NCI-H2227 treated with DMSO at 0.1 percent for 48 hours (cell line): ENCODE data around the gene ARL5C.

Source experiments
- DNase-seq: peaks from one replicate; lab custom pipeline; 2025; lab: John Stamatoyannopoulos, UW

ARL5C gene

GRCh38 chr17:39165841-39166349 is at the start of gene ARL5C:
Gene ARL5C (minus strand): TSS chr17:39166161. CDS start chr17:39165760, 401 bp downstream.
- no peak for DNase-seq

DNA sequence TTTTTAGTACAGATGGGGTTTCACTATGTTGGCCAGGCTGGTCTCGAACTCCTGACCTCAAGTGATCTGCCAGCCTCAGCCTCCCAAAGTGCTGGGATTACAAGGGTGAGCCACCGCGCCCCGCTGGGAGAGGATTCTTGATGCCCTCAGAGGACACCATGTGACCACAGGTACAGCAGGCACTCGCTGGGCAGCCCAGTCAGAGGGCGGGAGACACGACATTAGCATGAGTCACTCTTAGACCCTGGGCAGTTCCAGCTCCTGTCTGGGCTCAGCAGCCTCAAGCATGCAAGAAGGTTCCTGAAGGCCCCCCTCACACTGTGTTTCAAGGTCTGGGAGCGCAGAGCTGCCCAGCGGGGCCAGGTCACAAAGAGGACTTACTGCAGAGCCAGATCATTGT is 47.9 kb upstream of the ARL5C start:
- DNase-seq = no peak

DNA sequence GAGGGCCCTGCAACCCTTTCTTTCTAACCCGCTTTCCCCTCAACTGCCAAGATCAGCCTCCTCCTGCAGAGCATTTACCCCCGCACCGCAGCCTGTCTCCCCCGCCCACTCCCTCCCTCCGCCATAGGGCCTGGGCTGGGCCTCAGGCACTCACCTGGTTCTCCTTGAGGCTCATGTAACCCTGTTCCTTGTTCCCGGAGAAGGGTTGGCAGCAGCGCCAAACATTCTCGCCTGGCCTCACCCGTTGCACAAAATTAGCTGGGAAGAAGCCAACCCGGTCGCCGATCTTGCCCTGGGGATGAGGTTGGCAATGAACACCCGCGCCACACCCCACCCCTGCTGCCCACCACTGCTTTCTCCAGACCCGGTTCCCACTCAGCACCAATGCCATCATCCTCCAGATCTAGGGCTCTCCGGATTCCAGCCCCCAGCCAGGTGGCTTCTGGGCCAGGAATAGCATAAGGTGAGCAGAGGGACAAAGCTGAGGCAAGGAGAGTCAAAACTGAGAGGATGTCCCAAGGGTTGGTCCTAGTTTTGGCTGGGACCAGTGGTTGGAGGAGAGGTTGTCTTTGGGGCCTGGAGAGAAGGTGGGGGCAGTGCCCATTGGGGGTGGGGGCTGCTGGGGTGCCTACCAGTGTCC is 47.0 kb upstream of the ARL5C start:
- DNase-seq = no peak

DNA sequence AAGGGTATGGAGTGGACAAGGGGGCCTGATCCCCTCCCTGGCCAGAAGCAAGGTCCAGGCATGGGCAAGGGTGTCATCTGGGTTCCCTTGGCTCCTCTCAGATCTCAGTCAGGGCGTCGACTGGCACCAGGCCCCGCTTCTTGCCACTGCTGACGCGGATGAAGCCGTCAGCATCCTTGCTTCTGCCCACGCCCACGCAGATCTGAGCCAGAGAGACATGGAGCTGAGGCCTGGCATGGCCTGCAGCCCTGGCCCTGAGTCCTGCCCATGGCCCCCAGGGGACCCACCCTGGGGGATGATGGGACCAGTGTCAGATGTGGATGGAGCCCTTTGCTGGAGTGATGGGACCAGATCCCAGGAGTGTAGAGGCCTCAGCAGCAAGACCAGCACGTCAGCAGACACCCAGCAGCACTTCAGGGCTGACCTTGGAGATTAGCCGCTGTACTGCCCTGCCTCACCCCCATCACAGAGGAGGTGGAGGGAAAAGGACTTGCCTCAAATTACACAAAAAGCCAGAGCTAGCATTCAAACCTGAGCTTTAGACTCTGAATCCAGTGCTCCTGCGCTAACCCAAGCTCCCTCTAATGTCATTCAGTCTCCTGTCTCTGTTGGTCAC is 46.3 kb upstream of the ARL5C start:
- DNase-seq = no peak

- DNase-seq = no peak
Observed at GRCh38 chr17:39210093-39210434, 44.1 kb upstream of the ARL5C start.

DNA sequence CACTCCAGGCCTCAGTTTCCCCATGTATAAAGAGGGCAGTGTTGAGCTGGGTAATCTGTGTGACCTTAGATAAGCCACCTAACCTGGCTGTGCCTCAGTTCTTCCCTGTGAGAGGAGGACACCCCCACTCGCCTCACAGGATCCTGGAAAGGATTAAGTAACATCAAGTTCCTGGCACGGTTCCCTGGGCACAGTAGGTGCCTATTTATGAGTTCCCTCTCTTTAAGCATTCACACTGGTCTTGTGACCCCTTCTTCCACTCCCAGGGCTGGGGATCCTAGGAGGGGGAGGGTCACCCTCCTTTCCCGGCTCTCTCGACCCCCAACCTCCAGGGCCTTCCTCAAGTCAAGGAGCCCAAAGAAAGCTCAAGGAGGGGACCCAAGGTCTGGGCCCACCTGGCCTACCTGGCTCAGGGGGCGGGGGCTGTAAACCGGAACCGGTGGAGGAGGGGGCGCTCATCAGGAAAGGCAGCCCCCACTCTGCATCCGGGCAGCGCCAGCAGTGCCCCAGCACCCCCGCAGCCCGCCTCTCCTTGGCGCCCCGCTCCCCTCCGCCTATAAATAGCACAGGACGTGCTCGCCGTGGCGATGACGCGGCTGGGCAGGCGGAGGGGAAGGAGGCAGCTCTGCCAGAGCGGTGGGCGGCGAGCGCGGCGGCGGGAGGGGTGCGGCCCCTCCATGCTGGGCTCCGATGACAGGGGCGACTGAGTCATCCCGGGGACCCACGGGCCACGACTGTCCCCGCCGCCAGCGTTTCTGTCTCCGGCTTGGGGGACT is 43.5 kb upstream of the ARL5C start:
- peak; percentile 45 for DNase-seq

GRCh38 chr17:39208893-39209292 is 42.9 kb upstream of the ARL5C start:
- no peak for DNase-seq

DNA sequence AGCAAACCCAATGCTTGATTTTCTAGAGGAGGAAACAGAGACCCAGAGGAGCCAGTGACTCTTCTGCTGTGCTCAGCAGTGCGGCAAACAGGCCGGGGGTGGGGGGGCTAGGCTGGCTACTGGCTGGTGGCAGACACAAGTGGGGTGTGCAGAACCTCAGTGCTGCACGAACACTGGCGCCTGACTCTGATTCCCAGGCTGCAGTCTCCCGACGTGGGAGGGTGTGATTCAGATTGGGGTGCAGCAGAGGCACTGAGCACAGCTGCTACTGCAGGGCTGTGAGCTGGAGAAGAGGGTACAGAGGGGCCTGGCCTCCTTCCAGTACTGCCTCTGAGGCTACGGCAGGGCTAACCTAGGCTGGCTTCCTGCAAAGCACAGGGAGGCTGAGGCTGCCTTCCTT is 42.2 kb upstream of the ARL5C start:
- DNase-seq = no peak

DNA sequence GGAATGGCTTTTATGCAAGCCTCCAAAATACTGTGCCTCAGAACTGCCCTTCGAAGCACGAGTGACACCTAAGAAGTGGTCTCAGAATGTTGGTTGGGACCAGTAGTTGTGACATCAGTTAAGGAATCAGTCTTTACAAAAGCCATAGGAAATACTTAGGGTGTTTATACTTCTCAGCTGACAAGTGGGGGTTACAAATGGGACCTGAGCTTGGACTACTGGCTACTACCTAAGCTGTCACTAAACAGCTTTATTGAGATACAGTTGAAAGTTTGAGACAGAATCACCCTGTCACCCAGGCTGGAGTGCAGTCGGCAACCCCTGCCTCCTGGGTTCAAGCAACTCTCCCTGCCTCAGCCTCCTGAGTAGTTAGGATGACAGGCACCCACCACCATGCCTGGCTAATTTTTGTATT is 39.2 kb upstream of the ARL5C start:
- DNase-seq = no peak

DNA sequence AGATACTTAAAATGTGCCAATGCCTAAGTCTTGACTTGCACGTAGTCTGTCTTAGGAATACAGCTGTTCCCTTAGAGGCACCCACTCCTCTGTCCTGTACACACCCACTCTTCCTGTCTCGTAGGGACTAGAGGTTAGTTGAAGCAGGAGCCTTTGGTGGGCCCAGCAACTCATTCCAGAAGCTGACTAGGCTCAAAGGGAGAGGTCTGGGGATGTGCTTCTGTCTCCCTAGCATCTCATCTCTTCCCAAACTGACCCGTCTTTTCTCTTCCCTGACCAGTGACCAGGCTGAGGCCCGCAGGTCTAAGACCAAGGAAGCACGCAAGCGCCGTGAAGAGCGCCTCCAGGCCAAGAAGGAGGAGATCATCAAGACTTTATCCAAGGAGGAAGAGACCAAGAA is 38.3 kb upstream of the ARL5C start:
- DNase-seq = no peak

- DNase-seq = no peak
Observed at GRCh38 chr17:39200957-39201510, 35.1 kb upstream of the ARL5C start.

DNA sequence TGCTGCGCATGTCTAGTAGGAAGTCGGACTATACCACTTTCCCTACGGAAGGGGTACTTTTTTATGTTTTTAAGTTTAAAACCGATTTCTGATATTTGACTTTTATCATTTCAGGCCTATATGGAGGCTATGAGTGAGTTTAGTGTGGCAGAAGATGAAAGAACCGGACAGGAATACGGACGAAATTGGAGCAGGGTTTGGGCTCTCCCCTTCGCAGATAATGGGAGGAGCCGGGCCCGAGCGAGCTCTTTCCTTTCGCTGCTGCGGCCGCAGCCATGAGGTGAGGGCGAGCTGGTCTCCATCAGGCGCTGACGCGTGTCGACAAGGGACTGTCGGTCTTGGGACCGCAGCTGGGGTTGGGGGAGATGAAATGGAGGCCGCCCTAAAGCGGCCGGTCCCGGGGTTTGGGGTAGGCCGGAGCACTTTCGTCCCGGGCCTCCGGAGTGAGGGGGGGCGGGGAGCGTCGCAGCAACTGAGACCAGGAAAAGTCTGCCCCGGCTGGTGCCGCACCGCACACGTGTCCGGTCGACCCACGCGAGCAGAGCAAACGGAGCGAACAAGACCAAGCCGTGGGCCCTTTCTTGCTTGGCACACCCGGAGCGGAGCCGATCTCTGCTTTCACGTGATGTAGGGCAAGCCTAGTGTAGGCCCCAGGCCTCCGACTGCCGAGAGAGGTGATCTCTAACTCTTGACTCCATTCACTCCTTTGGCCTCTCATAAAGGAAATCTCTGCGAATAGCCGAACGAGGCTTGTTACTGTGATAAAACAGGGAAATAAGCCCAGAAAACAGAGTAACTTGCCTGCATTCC is 34.3 kb upstream of the ARL5C start, which contains the start of gene RPL19:
Gene RPL19, plus strand, starts transcription at position 214 of the 810 bp plus-strand sequence. Its CDS starts 62 bp downstream, at position 276.
- DNase-seq = peak; percentile 98

GRCh38 chr17:39199820-39200069 is 33.8 kb upstream of the ARL5C start:
- DNase-seq = no peak

- DNase-seq = no peak
Observed at GRCh38 chr17:39198186-39198566, 32.2 kb upstream of the ARL5C start.

DNA sequence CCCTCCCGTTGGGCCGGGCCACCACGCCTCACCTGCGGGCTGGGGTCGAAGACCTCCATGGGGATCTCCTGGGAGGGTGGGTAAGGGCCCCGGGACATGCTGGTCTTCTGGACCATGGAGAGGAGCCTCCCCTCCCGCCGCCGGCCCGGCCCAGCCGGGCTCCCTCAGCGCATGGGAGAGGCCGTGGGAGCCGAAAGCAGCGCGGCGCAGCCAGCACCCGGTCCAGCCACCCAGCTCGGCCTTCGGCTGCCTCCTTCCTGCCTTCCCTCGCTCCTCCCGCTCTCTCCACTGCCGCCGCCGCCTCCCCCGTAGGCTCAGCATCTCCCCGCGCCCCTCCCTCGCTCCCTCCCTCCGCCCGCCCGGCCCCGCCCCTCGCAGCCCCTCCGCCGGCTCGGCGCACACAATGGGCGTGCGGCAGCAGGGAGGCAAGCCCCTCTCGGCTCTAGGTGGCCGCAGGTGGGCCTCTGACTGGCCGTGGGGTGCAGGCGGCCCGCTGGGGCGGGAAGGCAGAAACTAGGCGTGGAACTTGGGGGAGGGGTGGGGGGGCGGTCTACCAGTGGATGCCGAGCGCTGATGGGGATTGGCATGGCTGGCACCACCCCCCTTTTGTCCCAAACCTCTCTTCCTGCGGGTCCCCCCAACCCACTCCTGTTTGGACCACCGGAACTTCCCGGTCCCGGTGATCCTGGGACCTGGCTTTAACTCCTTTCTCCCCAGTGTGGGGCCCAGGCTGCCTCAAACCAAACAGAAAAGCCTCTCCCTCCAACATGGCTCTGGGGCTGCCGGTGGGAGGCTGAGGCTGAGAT is 31.6 kb upstream of the ARL5C start, which contains the start of gene CACNB1:
Gene CACNB1, minus strand, starts transcription at position 290 of the 806 bp plus-strand sequence. Its CDS starts 174 bp downstream, at position 116.
- peak; percentile 78 for DNase-seq

DNA sequence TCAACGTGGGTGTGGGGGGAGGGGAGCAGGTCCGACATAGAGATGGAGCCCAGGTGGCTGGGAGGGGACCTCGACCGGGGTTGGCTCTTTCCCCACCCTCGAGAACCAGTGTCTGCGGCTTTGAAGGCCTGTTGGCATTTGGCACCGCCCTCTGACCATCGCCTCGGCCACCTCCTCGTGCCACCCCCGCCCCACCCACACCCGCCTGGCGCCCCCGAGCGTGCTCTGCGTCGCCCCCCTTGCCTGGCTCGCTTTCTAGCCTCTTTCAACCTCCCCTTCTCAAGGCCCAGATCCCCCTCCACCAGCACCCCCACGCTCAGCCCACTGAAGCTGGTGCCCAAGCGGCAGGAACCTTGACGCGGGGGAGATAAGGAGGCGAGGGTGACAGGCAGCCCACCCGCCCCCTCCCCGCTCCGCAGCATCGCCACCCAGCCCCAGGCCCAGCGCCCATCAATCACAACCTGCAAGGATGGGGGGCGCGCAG is 30.9 kb upstream of the ARL5C start:
- peak; percentile 15 for DNase-seq

DNA sequence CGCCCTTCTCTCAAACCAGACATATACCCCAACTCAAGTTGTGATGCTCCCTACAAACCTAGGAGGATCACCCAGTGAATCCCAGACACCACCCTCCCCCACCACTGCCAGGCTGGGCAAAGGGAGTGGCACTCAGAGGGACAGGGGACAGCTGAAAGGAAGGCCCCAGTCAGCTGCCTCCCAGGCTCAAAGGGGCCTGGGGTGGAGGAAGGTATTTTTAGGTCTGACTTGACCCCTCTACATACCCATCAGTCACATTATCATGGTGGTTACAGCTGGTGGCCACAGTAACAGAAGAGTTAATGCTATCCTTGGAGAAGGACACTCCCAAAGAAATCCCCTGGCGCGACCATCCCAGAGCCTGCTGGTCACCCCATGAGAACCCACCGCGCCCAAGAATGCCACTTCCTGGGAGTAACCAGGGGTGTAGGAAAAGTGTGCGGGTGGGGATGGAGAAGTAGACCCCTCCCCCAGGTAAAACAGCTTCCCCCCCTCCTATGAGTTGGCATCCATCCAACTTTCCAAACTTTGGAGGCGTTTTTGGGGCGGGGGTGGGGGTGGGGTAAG is 30.4 kb upstream of the ARL5C start:
- no peak for DNase-seq

- DNase-seq = no peak
Observed at GRCh38 chr17:39195568-39196160, 29.7 kb upstream of the ARL5C start.

GRCh38 chr17:39194985-39195524 is 29.1 kb upstream of the ARL5C start:
- no peak for DNase-seq
